GM18502 (cell line): ENCODE results near the gene ANKS1A.

Experiments
- ATAC-seq: cut with Tn5 transposase; IDR thresholded peaks from one replicate; pipeline ENCODE4 v1.9.1; 2021; ENCODE audit warnings: mild to moderate bottlenecking; ENCODE audit not compliant: unreplicated experiment, poor library complexity

Gene ANKS1A

GRCh38 chr6:35048631-35049083 is 159.6 kb downstream of the ANKS1A start:
- ATAC-seq: no peak

GRCh38 chr6:35049156-35049735 is 160.2 kb downstream of the ANKS1A start:
- ATAC-seq: no peak

- ATAC-seq: no peak
Measured at GRCh38 chr6:35049900-35050756, 161.1 kb downstream of the ANKS1A start.

- no peak for ATAC-seq
Measured at GRCh38 chr6:35050757-35051330, 161.8 kb downstream of the ANKS1A start.

GRCh38 chr6:35051396-35051795 is 162.3 kb downstream of the ANKS1A start:
- ATAC-seq: no peak

GRCh38 chr6:35051997-35052583 is 163.0 kb downstream of the ANKS1A start:
- ATAC-seq: no peak

- no peak for ATAC-seq
Measured at GRCh38 chr6:35052694-35053565, 163.9 kb downstream of the ANKS1A start.

- ATAC-seq: no peak
Measured at GRCh38 chr6:35053701-35054100, 164.6 kb downstream of the ANKS1A start.

GRCh38 chr6:35054106-35054742 is 165.2 kb downstream of the ANKS1A start:
- ATAC-seq: no peak

GRCh38 chr6:35054743-35055130 is 165.7 kb downstream of the ANKS1A start:
- no peak for ATAC-seq

GRCh38 chr6:35055891-35056290 is 166.8 kb downstream of the ANKS1A start:
- no peak for ATAC-seq

- ATAC-seq: no peak
Measured at GRCh38 chr6:35056952-35057351, 167.9 kb downstream of the ANKS1A start.

- ATAC-seq: no peak
Measured at GRCh38 chr6:35057449-35058357, 168.6 kb downstream of the ANKS1A start.

- no peak for ATAC-seq
Measured at GRCh38 chr6:35058358-35058675, 169.3 kb downstream of the ANKS1A start.

GRCh38 chr6:35058865-35059522 is 169.9 kb downstream of the ANKS1A start:
- no peak for ATAC-seq

GRCh38 chr6:35059596-35060345 is 170.7 kb downstream of the ANKS1A start:
- no peak for ATAC-seq

- ATAC-seq: no peak
Measured at GRCh38 chr6:35061102-35061615, 172.1 kb downstream of the ANKS1A start.
